GM18526 (cell line): ENCODE results near the gene FAM200B.

Experiments
- POLR2A ChIP-seq: IDR thresholded peaks from 3 replicates; pipeline ENCODE4 v1.6.1; 2011; ENCODE audit not compliant: insufficient read length; ENCODE audit errors: extremely low read depth

FAM200B gene

GRCh38 chr4:15658781-15659180 is 22.8 kb upstream of the FAM200B start:
- no peak for TF ChIP-seq POLR2A

DNA sequence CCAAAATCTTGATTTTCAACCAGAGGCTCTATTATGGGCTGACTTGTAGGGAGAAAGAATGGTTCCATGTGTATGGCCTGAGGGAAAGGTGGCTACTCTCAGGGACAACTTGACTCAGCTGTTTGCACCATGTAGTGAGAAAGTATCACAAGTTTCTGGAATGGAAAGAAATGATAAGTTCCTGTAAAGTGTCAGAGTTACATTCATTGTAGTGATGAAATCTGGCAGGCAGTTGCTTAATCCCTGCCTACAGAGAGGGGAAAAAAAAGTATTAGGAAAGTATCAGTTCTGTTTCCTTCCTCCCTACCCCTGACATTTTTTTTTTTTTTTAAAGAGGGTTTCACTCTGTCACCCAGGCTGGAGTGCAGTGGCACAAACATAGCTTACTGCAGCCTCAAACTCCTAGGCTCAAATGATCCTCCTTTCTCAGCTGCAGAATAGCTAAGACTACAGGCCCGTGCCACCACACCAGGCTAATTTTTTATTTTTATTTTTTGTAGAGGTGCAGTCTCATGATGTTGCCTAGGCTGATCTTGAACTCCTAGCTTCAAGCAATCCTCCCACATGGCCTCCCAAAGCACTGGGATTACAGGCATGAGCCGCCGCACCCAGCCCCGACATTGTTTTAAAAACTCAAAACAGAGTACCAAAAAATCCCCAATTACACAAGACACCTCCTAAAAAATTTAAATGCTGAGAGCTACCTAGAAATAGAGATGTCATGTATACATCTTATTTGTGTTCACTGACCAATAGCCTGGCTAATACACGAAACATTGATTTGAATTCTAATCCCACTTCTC is 21.7 kb upstream of the FAM200B start:
- no peak for TF ChIP-seq POLR2A

DNA sequence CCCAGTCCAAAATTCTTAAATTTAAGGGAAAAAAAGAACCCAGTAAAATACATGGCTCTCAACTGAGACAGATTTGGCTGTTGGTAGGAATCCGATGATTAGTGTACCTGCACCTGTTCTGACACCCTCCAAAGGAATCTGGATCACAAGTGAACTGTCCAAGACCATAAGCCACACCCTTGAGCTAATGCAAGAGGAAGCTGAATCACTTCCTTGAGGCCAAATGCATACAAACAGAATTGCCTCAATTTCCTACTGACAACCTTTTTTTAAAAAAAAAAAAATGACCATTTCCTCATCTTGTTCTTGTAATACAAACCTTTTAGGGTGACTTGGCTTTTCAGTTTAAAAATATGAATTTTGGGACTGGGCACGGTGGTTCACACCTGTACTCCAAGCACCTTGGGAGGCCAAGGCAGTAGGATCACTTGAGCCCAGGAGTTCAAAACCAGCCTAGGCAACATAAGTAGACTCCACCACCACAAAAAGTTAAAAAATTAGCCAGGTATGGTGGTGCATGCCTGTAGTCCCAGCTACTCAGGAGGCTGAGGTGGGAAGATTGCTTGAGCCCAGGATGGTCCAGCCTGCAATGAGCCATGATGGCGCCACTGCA is 15.8 kb upstream of the FAM200B start:
- TF ChIP-seq POLR2A, result no peak

DNA sequence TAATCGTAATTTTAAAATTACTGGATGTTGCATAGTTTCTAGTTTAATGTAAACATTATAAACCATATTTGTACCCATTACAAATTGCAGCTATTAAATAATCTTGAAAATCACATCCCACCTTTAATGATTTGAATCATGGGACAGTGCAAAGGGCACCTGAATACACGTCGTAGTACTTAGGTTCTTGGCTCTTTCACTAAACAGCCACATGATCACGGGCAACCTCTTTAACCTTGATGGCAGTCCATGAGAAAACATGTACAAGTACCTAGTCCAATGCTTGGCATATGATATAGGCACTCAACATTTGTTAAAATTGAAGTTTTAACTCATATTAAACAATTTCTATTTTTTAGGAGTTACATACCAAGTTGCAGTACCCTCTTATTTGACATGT is 14.6 kb upstream of the FAM200B start:
- no peak for TF ChIP-seq POLR2A

DNA sequence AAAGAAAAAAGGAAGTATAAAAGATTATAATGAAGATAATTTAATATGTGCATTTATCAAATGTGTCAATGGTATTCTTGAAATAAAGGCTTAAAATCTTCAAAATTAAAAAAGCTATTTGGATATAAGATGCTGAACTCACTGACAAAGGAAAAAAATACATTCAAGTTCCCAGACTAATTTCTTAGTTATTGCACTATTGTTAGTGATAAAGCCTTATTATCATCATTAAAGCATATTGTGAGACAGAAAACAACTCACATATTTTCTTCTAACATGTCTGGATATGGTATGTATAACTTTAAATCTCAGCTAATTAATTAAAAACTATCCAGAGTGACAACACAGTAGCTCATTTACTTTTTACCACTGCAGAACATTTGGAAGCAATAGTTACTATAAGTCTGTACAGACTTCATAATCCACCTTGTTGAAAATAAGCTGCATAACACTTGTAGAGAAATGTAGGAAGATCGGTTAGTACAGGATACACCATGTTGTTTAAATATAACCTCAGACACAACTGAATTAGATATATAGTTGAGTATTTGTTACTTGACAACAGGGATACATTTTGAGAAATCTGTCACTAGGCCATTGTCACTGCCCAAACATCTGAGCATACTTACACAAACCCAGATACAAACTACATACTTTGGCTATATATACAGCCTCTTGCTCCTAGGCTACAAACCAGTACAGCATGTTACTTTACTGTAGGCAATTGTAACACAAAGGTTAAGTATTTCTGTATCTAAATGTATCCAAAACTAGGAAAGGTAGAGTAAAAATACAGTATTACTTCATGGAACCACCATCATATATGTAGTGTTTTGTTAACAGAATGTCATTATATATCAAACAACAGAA is 12.8 kb upstream of the FAM200B start:
- no peak for TF ChIP-seq POLR2A

GRCh38 chr4:15670576-15670975 is 11.1 kb upstream of the FAM200B start:
- no peak for TF ChIP-seq POLR2A

DNA sequence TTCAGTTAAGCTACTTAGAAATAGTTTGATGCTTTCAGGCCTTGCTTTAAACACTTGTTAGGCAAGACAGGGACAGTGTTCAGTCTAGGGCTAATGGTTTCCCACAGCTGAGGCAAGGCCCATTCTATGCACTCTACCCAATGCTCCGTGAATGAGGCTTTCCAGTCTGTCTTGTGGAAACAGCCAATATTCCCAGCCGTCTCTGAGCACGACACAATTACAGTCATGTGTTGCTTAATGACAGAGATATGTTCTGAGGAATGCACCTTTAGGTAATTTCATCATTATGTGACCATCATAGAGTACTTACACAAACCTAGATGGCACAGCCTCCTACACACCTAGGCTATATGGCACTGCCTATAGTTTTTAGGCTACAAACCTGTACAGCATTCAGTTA is 9.5 kb upstream of the FAM200B start:
- no peak for TF ChIP-seq POLR2A

DNA sequence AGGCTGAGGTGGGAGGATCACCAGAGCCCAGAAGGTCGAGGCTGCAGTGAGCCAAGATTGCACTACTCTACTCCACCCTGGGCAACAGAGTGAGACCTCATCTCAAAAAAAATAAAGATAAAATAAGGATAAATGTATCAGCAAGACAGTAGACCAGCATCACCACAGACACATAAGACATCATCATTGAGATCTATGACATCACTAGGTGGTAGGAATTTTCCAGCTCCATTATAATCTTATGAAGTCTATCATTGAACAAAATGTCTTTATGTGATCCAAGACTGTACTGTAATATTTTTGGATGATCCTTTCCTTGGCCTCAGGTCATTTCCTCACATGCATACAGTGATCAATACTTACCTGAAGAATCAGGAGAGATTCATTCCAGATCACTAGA is 8.3 kb upstream of the FAM200B start:
- no peak for TF ChIP-seq POLR2A

- TF ChIP-seq POLR2A, result no peak
Observed at GRCh38 chr4:15674046-15674445, 7.6 kb upstream of the FAM200B start.

DNA sequence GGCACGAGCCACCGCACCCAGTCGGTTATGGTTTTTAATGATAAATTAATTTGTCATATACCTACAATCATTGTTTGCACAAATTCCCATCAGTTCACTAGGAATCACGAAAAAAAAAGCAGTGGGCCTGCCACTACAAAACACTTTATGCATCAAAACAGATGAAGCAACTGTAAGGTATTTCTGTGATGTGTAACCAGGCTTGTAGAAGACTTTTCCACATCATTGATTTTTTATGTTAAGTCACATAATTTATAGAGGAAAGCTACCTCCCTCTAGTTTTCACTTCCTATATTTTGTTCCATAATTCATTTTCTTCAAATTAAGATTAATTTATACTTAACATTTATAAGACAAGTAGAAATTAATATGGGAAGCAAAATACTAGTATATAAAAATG is 6.7 kb upstream of the FAM200B start:
- TF ChIP-seq POLR2A, result no peak

GRCh38 chr4:15675356-15675755 is 6.3 kb upstream of the FAM200B start:
- no peak for TF ChIP-seq POLR2A

GRCh38 chr4:15676039-15676438 is 5.6 kb upstream of the FAM200B start:
- TF ChIP-seq POLR2A, result no peak

DNA sequence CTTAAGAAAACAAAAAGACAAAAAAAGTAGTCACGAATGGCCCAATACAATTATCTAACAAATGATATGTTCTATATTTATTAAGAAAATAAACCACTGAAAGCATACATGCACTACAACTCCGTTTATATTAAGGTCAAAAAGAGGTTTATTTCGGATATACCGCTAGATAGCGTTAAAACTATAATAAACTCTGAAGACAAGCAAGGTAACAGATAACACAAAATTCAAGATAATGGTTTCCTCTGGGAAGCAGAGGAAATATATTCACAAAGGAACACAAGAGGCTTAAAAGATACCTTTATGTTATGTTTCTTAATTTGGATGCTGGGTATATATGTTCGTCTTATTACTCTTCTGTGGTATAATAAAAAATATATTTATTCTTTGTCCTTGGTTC is 4.7 kb upstream of the FAM200B start:
- no peak for TF ChIP-seq POLR2A

DNA sequence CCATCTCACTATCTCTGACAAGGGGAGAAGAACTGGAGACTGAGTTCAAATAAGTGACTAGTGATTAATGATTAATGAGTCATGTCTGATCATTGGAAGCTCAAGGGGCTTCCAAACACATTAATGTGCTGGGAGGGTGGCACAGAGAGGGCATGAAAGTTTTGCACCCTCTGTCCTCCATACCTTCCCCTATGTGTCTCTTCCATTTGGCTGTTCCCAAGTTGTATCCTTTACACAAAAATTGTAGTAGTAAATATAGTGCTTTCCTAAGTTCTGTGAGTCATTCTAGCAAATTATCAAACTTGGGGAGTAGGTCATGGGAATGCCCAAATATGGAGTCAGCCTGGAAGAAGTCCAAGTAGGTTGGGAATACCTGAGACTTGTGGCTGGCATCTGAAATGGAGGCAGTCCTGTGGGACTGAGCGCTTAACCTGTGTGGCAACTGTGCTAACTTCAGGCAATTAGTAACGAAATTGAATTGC is 4.1 kb upstream of the FAM200B start:
- no peak for TF ChIP-seq POLR2A

- no peak for TF ChIP-seq POLR2A
Observed at GRCh38 chr4:15681067-15681371, 608 bp upstream of the FAM200B start.

- TF ChIP-seq POLR2A, result no peak
Observed at GRCh38 chr4:15682242-15683142, 865 bp downstream of the FAM200B start.

DNA sequence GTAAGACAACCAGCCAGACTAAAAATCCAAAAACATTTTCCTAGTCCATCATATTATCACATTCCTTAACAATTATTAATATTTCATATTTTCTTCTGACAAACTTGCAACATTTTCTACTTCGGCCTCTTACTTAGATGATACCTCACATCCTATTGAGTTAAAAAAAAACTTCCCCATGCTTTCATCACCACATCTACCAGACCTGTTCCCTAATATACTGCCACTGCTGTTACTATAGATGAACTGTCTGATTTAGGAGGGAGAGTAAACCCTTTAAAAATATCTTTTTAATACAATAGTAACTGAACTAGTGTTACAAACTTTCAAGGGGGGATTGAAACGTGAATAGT is 1.5 kb downstream of the FAM200B start:
- TF ChIP-seq POLR2A, result no peak
